IgD-negative memory B cell (primary cell): ENCODE results near the gene NR6A1. TPM values are rescaled to one million over a fixed set of nuclear protein-coding genes. Genes with fewer than 3 reads are reported as not detected.
A peak's percentile ranks its signal among the peaks of the same experiment; 100 is the strongest.

Experiments used
- H3K27ac Mint-ChIP-seq, 3 donors: one replicate each; pipeline ENCODE4 v1.8.0; 2020 to 2022; ENCODE audit warnings: mild to moderate bottlenecking in 3 of 3, mixed read lengths in 3 of 3, moderate library complexity in 1 of 3
- H3K27me3 Mint-ChIP-seq: one replicate; pipeline ENCODE4 v1.8.0; 2021; ENCODE audit warnings: mixed read lengths
- H3K36me3 Mint-ChIP-seq: one replicate; pipeline ENCODE4 v1.8.0; 2020; ENCODE audit warnings: mild to moderate bottlenecking, mixed read lengths
- H3K4me1 Mint-ChIP-seq, 3 donors: one replicate each; pipeline ENCODE4 v1.8.0; 2020 to 2022; ENCODE audit warnings: mixed read lengths in 3 of 3, mild to moderate bottlenecking in 1 of 3
- H3K4me3 Mint-ChIP-seq, 4 donors: one replicate each; pipeline ENCODE4 v1.8.0; 2020 to 2022; ENCODE audit warnings: mild to moderate bottlenecking in 4 of 4, mixed read lengths in 4 of 4, moderate library complexity in 3 of 4
- H3K9me3 Mint-ChIP-seq, 3 donors: one replicate each; pipeline ENCODE4 v1.8.0; 2020 to 2021; ENCODE audit warnings: mixed read lengths in 3 of 3, mild to moderate bottlenecking in 1 of 3
- polyA plus RNA-seq: library from polyadenylated mRNA; unstranded; fragments of 300-500 nt; fragmentation: Illumina TruSeq; gene quantifications from one replicate; pipeline ENCODE4 v1.2.3, GENCODE V29; 2021

Gene NR6A1
- polyA plus RNA-seq, 1 donor from 2014 or later = 0.03 TPM

GRCh38 chr9:124720429-124721108 lies 50.5 kb downstream of the NR6A1 start:
- H3K9me3 Mint-ChIP-seq = no peaks in the 10 kb centered on the region
- no peaks in the 10 kb centered on the region for H3K27me3 Mint-ChIP-seq
- H3K27ac Mint-ChIP-seq = no peak overlapping the region
- H3K4me3 Mint-ChIP-seq = no peak overlapping the region
- no peaks in the 10 kb centered on the region for H3K4me1 Mint-ChIP-seq
- no peaks in the 10 kb centered on the region for H3K36me3 Mint-ChIP-seq

GRCh38 chr9:124718928-124719327 lies 52.2 kb downstream of the NR6A1 start:
- Mint-ChIP-seq H3K4me1 (no peaks in the 10 kb centered on the region), H3K27ac (no peak overlapping the region), H3K36me3 (no peaks in the 10 kb centered on the region), H3K9me3 (no peaks in the 10 kb centered on the region), H3K27me3 (no peaks in the 10 kb centered on the region), H3K4me3 (no peak overlapping the region)

GRCh38 chr9:124717597-124717996 lies 53.5 kb downstream of the NR6A1 start:
- H3K27me3 Mint-ChIP-seq = no peaks in the 10 kb centered on the region
- H3K4me1 Mint-ChIP-seq = no peaks in the 10 kb centered on the region
- no peaks in the 10 kb centered on the region for H3K36me3 Mint-ChIP-seq
- H3K27ac Mint-ChIP-seq = no peak overlapping the region
- H3K9me3 Mint-ChIP-seq = no peaks in the 10 kb centered on the region
- no peak overlapping the region for H3K4me3 Mint-ChIP-seq

GRCh38 chr9:124716808-124717207 lies 54.3 kb downstream of the NR6A1 start:
- no peaks in the 10 kb centered on the region for H3K36me3 Mint-ChIP-seq
- H3K27me3 Mint-ChIP-seq = no peaks in the 10 kb centered on the region
- H3K4me3 Mint-ChIP-seq = no peak overlapping the region
- no peak overlapping the region for H3K27ac Mint-ChIP-seq
- peaks cover 0 to 3% (median 3%) of the 10 kb centered on the region in 3 donors for H3K4me1 Mint-ChIP-seq
- no peaks in the 10 kb centered on the region for H3K9me3 Mint-ChIP-seq

- no peak overlapping the region for H3K27ac Mint-ChIP-seq
- H3K4me3 Mint-ChIP-seq = no peak overlapping the region
- no peaks in the 10 kb centered on the region for H3K36me3 Mint-ChIP-seq
- no peaks in the 10 kb centered on the region for H3K27me3 Mint-ChIP-seq
- H3K9me3 Mint-ChIP-seq = no peaks in the 10 kb centered on the region
- H3K4me1 Mint-ChIP-seq = peaks cover 0 to 4% (median 3%) of the 10 kb centered on the region in 3 donors
Measured at GRCh38 chr9:124710766-124711165, 60.3 kb downstream of the NR6A1 start.

- Mint-ChIP-seq H3K4me3 (no peak overlapping the region), H3K36me3 (no peaks in the 10 kb centered on the region), H3K27me3 (no peaks in the 10 kb centered on the region), H3K27ac (no peak overlapping the region), H3K4me1 (peaks cover 0 to 4% (median 4%) of the 10 kb centered on the region in 3 donors), H3K9me3 (no peaks in the 10 kb centered on the region)
Measured at GRCh38 chr9:124709292-124709690, 61.8 kb downstream of the NR6A1 start.

- H3K4me1 Mint-ChIP-seq = peaks cover 0 to 5% (median 4%) of the 10 kb centered on the region in 3 donors
- H3K4me3 Mint-ChIP-seq = no peak overlapping the region
- no peaks in the 10 kb centered on the region for H3K36me3 Mint-ChIP-seq
- no peaks in the 10 kb centered on the region for H3K9me3 Mint-ChIP-seq
- no peaks in the 10 kb centered on the region for H3K27me3 Mint-ChIP-seq
- no peak overlapping the region for H3K27ac Mint-ChIP-seq
Measured at GRCh38 chr9:124708633-124709291, 62.3 kb downstream of the NR6A1 start.

GRCh38 chr9:124708074-124708473 lies 63.0 kb downstream of the NR6A1 start:
- Mint-ChIP-seq H3K36me3 (no peaks in the 10 kb centered on the region), H3K9me3 (no peaks in the 10 kb centered on the region), H3K27me3 (no peaks in the 10 kb centered on the region), H3K27ac (no peak overlapping the region), H3K4me3 (no peak overlapping the region), H3K4me1 (peaks cover 0 to 5% (median 4%) of the 10 kb centered on the region in 3 donors)

GRCh38 chr9:124707666-124708065 lies 63.4 kb downstream of the NR6A1 start:
- Mint-ChIP-seq H3K27me3 (no peaks in the 10 kb centered on the region), H3K36me3 (no peaks in the 10 kb centered on the region), H3K27ac (no peak overlapping the region), H3K4me1 (peaks cover 0 to 5% (median 4%) of the 10 kb centered on the region in 3 donors), H3K9me3 (no peaks in the 10 kb centered on the region), H3K4me3 (no peak overlapping the region)

GRCh38 chr9:124706685-124707084 lies 64.4 kb downstream of the NR6A1 start:
- Mint-ChIP-seq H3K9me3 (no peaks in the 10 kb centered on the region), H3K36me3 (no peaks in the 10 kb centered on the region), H3K27ac (no peak overlapping the region), H3K4me3 (no peak overlapping the region), H3K27me3 (no peaks in the 10 kb centered on the region), H3K4me1 (peaks cover 0 to 2% (median 0%) of the 10 kb centered on the region in 3 donors)

GRCh38 chr9:124699575-124699974 lies 71.5 kb downstream of the NR6A1 start:
- no peaks in the 10 kb centered on the region for H3K36me3 Mint-ChIP-seq
- no peak overlapping the region for H3K4me3 Mint-ChIP-seq
- H3K9me3 Mint-ChIP-seq = no peaks in the 10 kb centered on the region
- H3K27ac Mint-ChIP-seq = peak overlapping the region in 1 of 3 donors; percentile 4
- H3K27me3 Mint-ChIP-seq = no peaks in the 10 kb centered on the region
- H3K4me1 Mint-ChIP-seq = peaks cover 0 to 4% (median 0%) of the 10 kb centered on the region in 3 donors

- Mint-ChIP-seq H3K36me3 (no peaks in the 10 kb centered on the region), H3K27ac (no peak overlapping the region), H3K27me3 (no peaks in the 10 kb centered on the region), H3K9me3 (no peaks in the 10 kb centered on the region), H3K4me3 (no peak overlapping the region), H3K4me1 (peaks cover 0 to 2% (median 0%) of the 10 kb centered on the region in 3 donors)
Measured at GRCh38 chr9:124698265-124698664, 72.8 kb downstream of the NR6A1 start.

- H3K27ac Mint-ChIP-seq = no peak overlapping the region
- H3K36me3 Mint-ChIP-seq = no peaks in the 10 kb centered on the region
- H3K9me3 Mint-ChIP-seq = no peaks in the 10 kb centered on the region
- H3K4me3 Mint-ChIP-seq = no peak overlapping the region
- no peaks in the 10 kb centered on the region for H3K27me3 Mint-ChIP-seq
- H3K4me1 Mint-ChIP-seq = peaks cover 0 to 2% (median 0%) of the 10 kb centered on the region in 3 donors
Measured at GRCh38 chr9:124697326-124698200, 73.5 kb downstream of the NR6A1 start.

GRCh38 chr9:124696101-124696500 lies 75.0 kb downstream of the NR6A1 start:
- H3K9me3 Mint-ChIP-seq = no peaks in the 10 kb centered on the region
- no peaks in the 10 kb centered on the region for H3K36me3 Mint-ChIP-seq
- no peak overlapping the region for H3K27ac Mint-ChIP-seq
- H3K4me1 Mint-ChIP-seq = peaks cover 0 to 2% (median 0%) of the 10 kb centered on the region in 3 donors
- no peaks in the 10 kb centered on the region for H3K27me3 Mint-ChIP-seq
- no peak overlapping the region for H3K4me3 Mint-ChIP-seq

- no peaks in the 10 kb centered on the region for H3K36me3 Mint-ChIP-seq
- H3K27ac Mint-ChIP-seq = no peak overlapping the region
- H3K4me1 Mint-ChIP-seq = peaks cover 0 to 2% (median 0%) of the 10 kb centered on the region in 3 donors
- H3K4me3 Mint-ChIP-seq = no peak overlapping the region
- no peaks in the 10 kb centered on the region for H3K9me3 Mint-ChIP-seq
- no peaks in the 10 kb centered on the region for H3K27me3 Mint-ChIP-seq
Measured at GRCh38 chr9:124695280-124695890, 75.7 kb downstream of the NR6A1 start.
